ENCODE data around the gene PRPF6. TPM values are rescaled to one million over a fixed set of nuclear protein-coding genes. Genes with fewer than 3 reads are reported as not detected.

The PRPF6 gene
- total and polyA plus RNA-seq, 2 donors (not counting 1 experiment from before 2014, with no cell fraction given): 31.7 to 82.9 TPM

DNA sequence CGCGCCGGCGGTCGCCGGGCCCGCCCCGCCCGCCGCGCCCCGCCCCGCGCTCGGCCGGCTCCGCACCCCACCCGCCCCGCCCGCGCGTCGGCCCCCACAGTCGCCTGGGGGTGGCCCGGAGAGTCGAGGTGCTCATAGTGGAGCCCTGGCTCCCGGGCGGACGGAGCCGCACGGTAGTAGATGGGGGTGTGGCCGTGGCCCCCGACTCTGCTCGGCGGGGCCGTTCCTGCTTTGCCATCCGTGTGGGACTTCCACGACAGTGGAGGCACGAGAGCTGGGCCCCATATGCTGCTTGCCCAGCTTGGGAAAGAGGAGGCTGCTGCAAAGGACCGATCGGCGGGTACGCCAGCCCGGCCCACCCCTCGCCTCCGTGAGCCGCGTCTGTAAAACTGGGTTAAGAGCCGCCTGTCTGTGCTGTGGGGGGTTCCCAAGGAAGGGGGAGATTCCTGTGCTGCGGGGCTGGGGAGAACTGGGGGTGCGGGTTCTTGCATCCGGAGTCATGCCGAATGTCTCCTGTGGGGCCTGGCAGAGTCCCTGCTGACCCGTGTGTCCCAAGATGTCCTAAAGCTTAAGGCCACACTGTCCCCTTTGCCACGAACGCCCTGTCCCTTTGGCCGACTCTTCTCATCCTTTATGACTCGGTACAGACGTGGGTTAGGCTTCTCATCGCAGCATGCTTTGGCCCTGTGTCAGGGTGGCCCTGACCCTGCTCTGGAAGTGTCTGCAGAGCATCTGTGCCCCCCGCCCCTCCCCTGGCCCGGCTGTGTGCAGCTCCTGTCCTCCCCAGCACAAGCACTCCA is 99.3 kb downstream of the PRPF6 start, which contains the start of gene OPRL1:
TSS of gene OPRL1 (plus strand) at position 70 of the 800 bp plus-strand sequence. CDS start 12,639 bp downstream, outside the sequence.
- Mint-ChIP-seq H3K9me3 (ENCODE audit: insufficient read depth) (no peaks in the 10 kb centered on the region), H3K4me1 (peaks cover 56% of the 10 kb centered on the region), H3K27ac (peak within 1 kb of the TSS; percentile 93), H3K27me3 (peaks cover under 1% of the 10 kb centered on the region), H3K4me3 (peak within 1 kb of the TSS; percentile 87)
- peak within 1 kb of the TSS; percentile 77 to 94 for H3K27ac ChIP-seq (ENCODE audit: low read length in 2 of 2)
- H3K36me3 ChIP-seq (replicated peaks in 1 of 2; ENCODE audit: control extremely low read depth in 1 of 2, control insufficient read depth in 1 of 2, extremely low read depth in 1 of 2, insufficient read depth in 2 of 2, low read length in 1 of 2): peaks cover 0 to 12% of the 10 kb centered on the region in 2 experiments
- peak within 1 kb of the TSS; percentile 80 to 98 (median 96) for H3K4me3 ChIP-seq (ENCODE audit: control extremely low read depth in 1 of 5, extremely low read depth in 1 of 5, insufficient read depth in 1 of 5, low read depth in 2 of 5, low read length in 4 of 5)
- POLR2A ChIA-PET: interaction anchor here (0.9 to 5.5 kb wide), 10 partner anchors 11 to 100 kb away, joined by 3 to 55 read pairs (median 6); partner anchors contain the start of genes SAMD10 and TCEA2
- 4% methylated on average over 62 of the region's 62 CpGs for WGBS (ENCODE audit: insufficient coverage)
- peak within 1 kb of the TSS; percentile 96 for H3K4me2 ChIP-seq (replicated peaks; ENCODE audit: low read depth, low read length, poor library complexity, severe bottlenecking)
- DNase-seq (peak; percentile 84), ATAC-seq (ENCODE audit: low read depth) (no peak)
- intact Hi-C loops (cut with micrococcal nuclease): loop anchor here (5.0 kb wide), 1 partner anchor 98 kb away; the partner anchor contains the start of gene PRPF6
- peaks cover 0 to 11% (median 3%) of the 10 kb centered on the region in 4 experiments for H3K27me3 ChIP-seq (replicated peaks in 1 of 4; ENCODE audit: control extremely low read depth in 1 of 4, control insufficient read depth in 3 of 4, insufficient read depth in 4 of 4, low read length in 3 of 4)
- peaks cover 49% of the 10 kb centered on the region for H4K20me1 ChIP-seq (ENCODE audit: control insufficient read depth, insufficient read depth, low read length, poor library complexity, severe bottlenecking)
- peaks cover 19% of the 10 kb centered on the region for H3K79me2 ChIP-seq (ENCODE audit: control insufficient read depth, insufficient read depth, low read length)
- TF ChIP-seq, protein P1, sequence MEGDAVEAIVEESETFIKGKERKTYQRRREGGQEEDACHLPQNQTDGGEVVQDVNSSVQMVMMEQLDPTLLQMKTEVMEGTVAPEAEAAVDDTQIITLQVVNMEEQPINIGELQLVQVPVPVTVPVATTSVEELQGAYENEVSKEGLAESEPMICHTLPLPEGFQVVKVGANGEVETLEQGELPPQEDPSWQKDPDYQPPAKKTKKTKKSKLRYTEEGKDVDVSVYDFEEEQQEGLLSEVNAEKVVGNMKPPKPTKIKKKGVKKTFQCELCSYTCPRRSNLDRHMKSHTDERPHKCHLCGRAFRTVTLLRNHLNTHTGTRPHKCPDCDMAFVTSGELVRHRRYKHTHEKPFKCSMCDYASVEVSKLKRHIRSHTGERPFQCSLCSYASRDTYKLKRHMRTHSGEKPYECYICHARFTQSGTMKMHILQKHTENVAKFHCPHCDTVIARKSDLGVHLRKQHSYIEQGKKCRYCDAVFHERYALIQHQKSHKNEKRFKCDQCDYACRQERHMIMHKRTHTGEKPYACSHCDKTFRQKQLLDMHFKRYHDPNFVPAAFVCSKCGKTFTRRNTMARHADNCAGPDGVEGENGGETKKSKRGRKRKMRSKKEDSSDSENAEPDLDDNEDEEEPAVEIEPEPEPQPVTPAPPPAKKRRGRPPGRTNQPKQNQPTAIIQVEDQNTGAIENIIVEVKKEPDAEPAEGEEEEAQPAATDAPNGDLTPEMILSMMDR (IDR thresholded peaks at IDR 0.05): no peak
- TF ChIP-seq EZH2 (IDR thresholded peaks at IDR 0.05; ENCODE audit: borderline replicate concordance, insufficient read depth, low read depth, low read length, poor library complexity, severe bottlenecking): no peak
- H3K4me1 ChIP-seq (ENCODE audit: control insufficient read depth in 2 of 2, insufficient read depth in 2 of 2, low read length in 2 of 2): peaks cover 50 to 73% of the 10 kb centered on the region in 2 donors
- no peaks in the 10 kb centered on the region for H3K9me3 ChIP-seq (ENCODE audit: control extremely low read depth in 1 of 3, control insufficient read depth in 2 of 3, insufficient read depth in 1 of 3, low read length in 2 of 3)
- CTCF ChIA-PET: interaction anchor here (1.0 to 11.8 kb wide), 10 partner anchors 11 to 100 kb away, joined by 3 to 220 read pairs (median 4); partner anchors contain the start of gene SAMD10
- H2AFZ ChIP-seq (ENCODE audit: insufficient read depth, low read depth, low read length, poor library complexity, severe bottlenecking): peak within 1 kb of the TSS; percentile 65
- H3K9ac ChIP-seq (ENCODE audit: low read length): peak within 1 kb of the TSS; percentile 85
